Right atrium auricular region (tissue), 2 donors: ENCODE results near the gene PDK3. TPM values are rescaled to one million over a fixed set of nuclear protein-coding genes. Genes with fewer than 3 reads are reported as not detected.

Source experiments
- DNase-seq: peaks from one replicate; pipeline ENCODE4 v3.0.0-alpha.2; 2019; ENCODE audit warnings: low spot score
- H3K27ac ChIP-seq, 2 donors: fragments of 200-600 bp; sonication (generic); 1 replicate in 1 of 2; 2 replicates in 1 of 2; pipeline ENCODE4 v1.5.1; 2016 to 2019
- H3K27me3 ChIP-seq, 2 donors: fragments of 200-600 bp; sonication (generic); one replicate each; pipeline versions ENCODE4 v1.5.1 to v1.6.0; 2017 to 2019
- H3K36me3 ChIP-seq: fragments of 200-600 bp; sonication (generic); one replicate; pipeline ENCODE4 v1.5.1; 2016
- H3K4me1 ChIP-seq, 2 donors: fragments of 200-600 bp; sonication (generic); one replicate each; pipeline versions ENCODE4 v1.5.1 to v1.6.0; 2017 to 2019
- H3K4me3 ChIP-seq, 2 donors: fragments of 200-600 bp; sonication (generic); 1 replicate in 1 of 2; 2 replicates in 1 of 2; pipeline ENCODE4 v1.5.1; 2017 to 2019; ENCODE audit warnings: mild to moderate bottlenecking in 1 of 2, moderate library complexity in 1 of 2
- H3K9me3 ChIP-seq, 2 donors: fragments of 200-600 bp; sonication (generic); one replicate each; pipeline ENCODE4 v1.5.1; 2019
- total RNA-seq, 2 donors: library from RNA; depleted of rRNA; stranded (reverse); fragments of >200 nt; gene quantifications; one replicate each; pipeline ENCODE4 v1.1.0, GENCODE V29; 2016
- TF ChIP-seq, protein P1 (sequence below), 2 donors: fragments of 200-600 bp; sonication (generic); IDR thresholded peaks; one replicate each; pipeline ENCODE4 v1.5.1; 2019; ENCODE audit warnings: antibody characterized with exemption in 2 of 2

PDK3 gene
- total RNA-seq, 2 donors from 2014 or later = 30.0 to 34.3 TPM

DNA sequence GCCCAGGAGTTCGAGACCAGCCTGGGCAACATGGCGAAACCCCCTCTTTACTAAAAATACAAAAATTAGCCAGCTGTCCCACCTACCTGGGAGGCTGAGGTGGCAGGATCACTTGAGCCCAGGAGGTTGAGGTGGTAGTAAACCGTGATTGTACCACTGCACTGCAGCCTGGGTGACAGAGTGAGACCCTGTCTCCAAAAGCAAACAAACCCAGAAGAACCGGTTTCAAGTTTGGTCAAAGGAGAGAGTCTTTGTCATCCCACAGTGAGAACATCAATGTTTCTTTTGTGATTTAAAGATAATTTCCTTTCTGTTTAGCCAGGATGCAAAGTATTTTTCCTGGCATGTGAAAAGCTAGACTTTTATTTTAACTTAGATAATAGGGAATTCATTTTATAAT lies 26.7 kb downstream of the PDK3 start:
- no peaks in the 10 kb centered on the region for H3K9me3 ChIP-seq
- DNase-seq = no peak
- TF ChIP-seq, protein P1, sequence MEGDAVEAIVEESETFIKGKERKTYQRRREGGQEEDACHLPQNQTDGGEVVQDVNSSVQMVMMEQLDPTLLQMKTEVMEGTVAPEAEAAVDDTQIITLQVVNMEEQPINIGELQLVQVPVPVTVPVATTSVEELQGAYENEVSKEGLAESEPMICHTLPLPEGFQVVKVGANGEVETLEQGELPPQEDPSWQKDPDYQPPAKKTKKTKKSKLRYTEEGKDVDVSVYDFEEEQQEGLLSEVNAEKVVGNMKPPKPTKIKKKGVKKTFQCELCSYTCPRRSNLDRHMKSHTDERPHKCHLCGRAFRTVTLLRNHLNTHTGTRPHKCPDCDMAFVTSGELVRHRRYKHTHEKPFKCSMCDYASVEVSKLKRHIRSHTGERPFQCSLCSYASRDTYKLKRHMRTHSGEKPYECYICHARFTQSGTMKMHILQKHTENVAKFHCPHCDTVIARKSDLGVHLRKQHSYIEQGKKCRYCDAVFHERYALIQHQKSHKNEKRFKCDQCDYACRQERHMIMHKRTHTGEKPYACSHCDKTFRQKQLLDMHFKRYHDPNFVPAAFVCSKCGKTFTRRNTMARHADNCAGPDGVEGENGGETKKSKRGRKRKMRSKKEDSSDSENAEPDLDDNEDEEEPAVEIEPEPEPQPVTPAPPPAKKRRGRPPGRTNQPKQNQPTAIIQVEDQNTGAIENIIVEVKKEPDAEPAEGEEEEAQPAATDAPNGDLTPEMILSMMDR (IDR thresholded peaks at IDR 0.05) = no peak
- H3K36me3 ChIP-seq = no peaks in the 10 kb centered on the region
- H3K4me3 ChIP-seq = no peak overlapping the region
- H3K27me3 ChIP-seq = no peaks in the 10 kb centered on the region
- H3K27ac ChIP-seq = no peak overlapping the region
- no peaks in the 10 kb centered on the region for H3K4me1 ChIP-seq

DNA sequence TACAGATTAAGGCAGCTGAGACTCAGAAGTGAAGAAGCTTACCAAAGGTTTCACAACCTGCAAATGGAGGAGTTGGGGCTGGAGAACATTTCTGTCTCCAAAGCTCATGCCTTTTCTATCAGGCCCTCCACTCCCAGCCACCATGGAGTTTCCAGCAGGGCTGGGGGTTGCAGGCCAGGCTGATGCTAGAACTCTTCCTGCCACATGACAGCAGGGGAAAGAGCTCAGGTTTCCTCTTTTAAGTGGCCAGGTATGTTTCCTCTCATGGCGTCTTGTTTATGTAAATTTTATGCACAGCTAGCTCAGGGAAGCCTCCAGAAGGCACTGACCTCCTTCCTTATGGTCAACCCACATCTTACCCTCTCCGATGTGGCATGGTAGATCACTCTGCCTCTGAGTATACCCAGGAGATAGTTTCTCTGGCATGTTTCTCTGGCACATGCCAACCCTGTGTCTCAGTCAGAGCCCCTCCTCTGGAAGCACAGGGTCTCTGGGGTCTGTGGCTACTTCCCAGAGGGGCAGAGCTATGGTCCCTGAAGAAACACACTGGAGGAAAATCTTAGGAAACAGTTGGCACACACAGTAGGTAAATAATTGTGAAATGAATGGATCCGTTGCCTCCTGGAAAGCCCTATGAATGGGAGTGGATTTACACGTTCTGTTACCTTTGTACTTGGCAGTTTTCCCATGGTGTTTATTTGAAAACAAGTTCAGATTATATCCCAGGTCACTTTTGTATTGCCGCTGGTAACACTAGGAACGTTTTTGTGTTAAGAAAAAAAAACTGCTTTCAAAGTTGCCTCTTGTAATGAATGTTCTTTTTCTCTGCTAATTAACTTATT lies 28.9 kb downstream of the PDK3 start:
- Histone ChIP-seq H3K4me1 (no peaks in the 10 kb centered on the region), H3K27ac (no peak overlapping the region), H3K9me3 (no peaks in the 10 kb centered on the region), H3K4me3 (no peak overlapping the region), H3K36me3 (no peaks in the 10 kb centered on the region), H3K27me3 (no peaks in the 10 kb centered on the region)
- no peak for DNase-seq
- TF ChIP-seq, protein P1 (IDR thresholded peaks at IDR 0.05) = no peak

DNA sequence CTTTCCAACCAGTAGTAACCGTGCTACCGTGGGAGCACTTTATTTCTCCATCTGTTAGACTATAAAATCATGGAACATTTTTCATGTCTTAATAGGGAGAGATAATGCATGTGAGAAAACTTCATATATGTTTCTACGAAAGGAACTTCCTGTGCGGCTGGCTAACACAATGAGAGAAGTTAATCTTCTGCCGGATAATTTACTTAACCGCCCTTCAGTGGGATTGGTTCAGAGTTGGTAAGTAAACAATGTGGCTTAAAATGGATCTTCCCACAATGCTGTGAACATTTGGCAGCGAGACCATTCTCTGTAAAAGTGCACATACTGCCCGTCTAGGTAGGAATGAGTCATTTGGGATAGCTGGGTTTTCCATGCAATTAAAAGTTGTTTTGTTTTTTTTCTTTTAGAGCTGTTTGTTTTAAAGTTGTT lies 29.6 kb downstream of the PDK3 start:
- TF ChIP-seq, protein P1 (IDR thresholded peaks at IDR 0.05) = no peak
- Histone ChIP-seq H3K27me3 (no peaks in the 10 kb centered on the region), H3K4me3 (no peak overlapping the region), H3K36me3 (no peaks in the 10 kb centered on the region), H3K9me3 (no peaks in the 10 kb centered on the region), H3K4me1 (no peaks in the 10 kb centered on the region), H3K27ac (peak overlapping the region in 1 of 2 donors; percentile 26)
- no peak for DNase-seq

DNA sequence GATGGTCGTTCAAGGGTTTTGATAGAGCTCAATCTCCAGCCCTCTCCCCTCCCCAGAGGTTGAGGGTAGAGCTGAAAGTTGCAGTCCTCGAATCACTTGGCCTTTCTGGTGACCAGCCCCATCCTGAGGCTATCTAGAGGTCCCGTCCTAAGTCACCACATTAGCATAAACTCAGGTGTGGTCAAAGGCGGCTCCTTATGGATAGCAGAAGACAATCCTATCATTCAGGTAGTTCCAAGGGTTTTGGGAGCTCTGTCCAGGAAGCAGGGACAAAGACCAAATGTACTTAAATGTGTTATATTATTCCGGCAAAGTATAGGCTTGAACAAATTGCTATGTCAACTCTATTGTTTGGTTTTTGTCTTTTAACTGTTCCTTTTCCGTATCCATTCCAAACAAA lies 30.6 kb downstream of the PDK3 start:
- H3K4me1 ChIP-seq = no peaks in the 10 kb centered on the region
- TF ChIP-seq, protein P1 (IDR thresholded peaks at IDR 0.05) = no peak
- H3K27me3 ChIP-seq = no peaks in the 10 kb centered on the region
- H3K4me3 ChIP-seq = no peak overlapping the region
- H3K9me3 ChIP-seq = no peaks in the 10 kb centered on the region
- DNase-seq = no peak
- H3K36me3 ChIP-seq = no peaks in the 10 kb centered on the region
- H3K27ac ChIP-seq = no peak overlapping the region

DNA sequence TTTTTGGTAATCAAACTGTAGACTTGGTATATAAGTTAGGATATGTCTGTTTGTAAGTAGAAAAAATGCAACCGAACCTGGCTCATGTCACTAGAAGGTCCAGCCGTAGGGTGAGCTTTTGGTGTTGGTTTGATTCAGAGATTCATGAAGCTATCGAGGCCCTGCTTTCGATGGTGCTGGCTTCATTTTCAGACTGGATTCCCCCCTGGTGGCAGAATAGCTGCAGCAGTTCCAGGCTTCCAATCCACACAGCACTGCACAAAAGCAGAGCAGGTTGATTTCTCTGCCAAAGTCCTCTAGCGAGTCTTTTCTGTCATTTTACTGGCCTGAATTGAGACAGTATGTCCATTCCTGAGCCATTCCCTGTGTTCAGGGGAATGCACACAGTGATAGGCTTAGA lies 33.1 kb downstream of the PDK3 start:
- Histone ChIP-seq H3K4me1 (no peaks in the 10 kb centered on the region), H3K27ac (no peak overlapping the region), H3K4me3 (no peak overlapping the region), H3K36me3 (no peaks in the 10 kb centered on the region), H3K9me3 (no peaks in the 10 kb centered on the region), H3K27me3 (no peaks in the 10 kb centered on the region)
- TF ChIP-seq, protein P1 (IDR thresholded peaks at IDR 0.05) = peak in 1 of 2 donors; percentile 55
- no peak for DNase-seq
